GM12878 (cell line): ENCODE measurements around the gene NACA2. TPM values are rescaled to one million over a fixed set of nuclear protein-coding genes. Genes with fewer than 3 reads are reported as not detected.
A peak's percentile ranks its signal among the peaks of the same experiment; 100 is the strongest.
"Not testable (repeated sequence)": the region's sequence is repeated elsewhere in the genome, so short reads cannot be mapped to it uniquely, and the experiment has no call there.

Experiments
- ATAC-seq: fragments of 200-7000 bp; cut with Tn5 transposase; 3 replicates; pipeline ENCODE4 v1.9.1; 2020; ENCODE audit warnings: mild to moderate bottlenecking, moderate library complexity
- BruUV-seq: library from RNA; stranded (reverse); fragments of 400-500 nt; replicated peaks from 2 replicates; lab custom pipeline; 2021; lab: Mats Ljungman, UMichigan
- CTCF ChIA-PET: fragments of 300-600 bp; sonication (Branson Sonifier 250); formaldehyde crosslinking; extraction: SDS; loops from one replicate; lab custom pipeline; 2021; ENCODE audit warnings: inconsistent platforms; lab: Yijun Ruan, JAX
- POLR2A ChIA-PET: fragments of 350-600 bp; formaldehyde crosslinking; extraction: SDS; loops from one replicate; lab custom pipeline; 2021; ENCODE audit warnings: inconsistent platforms; lab: Charles Lee
- RAD21 ChIA-PET: fragments of 300-600 bp; sonication (Branson Sonifier 250); formaldehyde crosslinking; loops from one replicate; lab custom pipeline; 2023; ENCODE audit warnings: antibody characterized with exemption; ENCODE audit not compliant: unreplicated experiment; lab: Charles Lee
- SMC1A ChIA-PET: fragments of 300-600 bp; sonication (Branson Sonifier 250); formaldehyde crosslinking; loops from one replicate; lab custom pipeline; 2023; ENCODE audit not compliant: unreplicated experiment, uncharacterized antibody; lab: Charles Lee
- DNase-seq: peaks from one replicate; pipeline ENCODE4 v3.0.0-alpha.2; 2011; ENCODE audit warnings: low read depth, low spot score
- FAIRE-seq: peaks from 3 replicates; lab custom pipeline; 2011; peaks lifted over from hg19 to GRCh38; lab: Jason Lieb, UNC
- H2AFZ ChIP-seq: 2 replicates; pipeline ENCODE4 v1.6.0; 2011; ENCODE audit warnings: low read depth, low read length, control low read depth; ENCODE audit not compliant: control insufficient read depth
- H3K27ac ChIP-seq: 2 replicates; pipeline ENCODE4 v1.5.1; 2011; ENCODE audit warnings: control low read depth; ENCODE audit not compliant: control insufficient read depth, insufficient read depth
- H3K27me3 ChIP-seq, 2 experiments: replicated peaks in 1 of 2; 2 replicates each; pipeline versions ENCODE4 v1.6.0 to v1.6.1; 2011; ENCODE audit warnings: low read length in 1 of 2; ENCODE audit not compliant: control insufficient read depth in 2 of 2, insufficient read depth in 2 of 2
- H3K36me3 ChIP-seq, 2 experiments: 2 replicates each; pipeline ENCODE4 v1.5.1; 2011; ENCODE audit warnings: low read length in 1 of 2; ENCODE audit not compliant: control insufficient read depth in 2 of 2, insufficient read depth in 2 of 2
- H3K4me1 ChIP-seq: 2 replicates; pipeline ENCODE4 v1.6.1; 2011; ENCODE audit warnings: mild to moderate bottlenecking, low read length, moderate library complexity, mixed read lengths; ENCODE audit not compliant: control insufficient read depth, insufficient read depth
- H3K4me2 ChIP-seq: 2 replicates; pipeline ENCODE4 v1.6.0; 2011; ENCODE audit warnings: control low read depth; ENCODE audit not compliant: control insufficient read depth, insufficient read depth
- H3K4me3 ChIP-seq: fragments of 200-600 bp; sonication (generic); 2 replicates; pipeline ENCODE4 v1.5.1; 2016
- H3K79me2 ChIP-seq: 2 replicates; pipeline ENCODE4 v1.6.0; 2011; ENCODE audit warnings: low read length; ENCODE audit not compliant: control insufficient read depth, insufficient read depth
- H3K9ac ChIP-seq: 2 replicates; pipeline ENCODE4 v1.8.0; 2011; ENCODE audit warnings: low read length, control low read depth, mixed read lengths; ENCODE audit not compliant: control insufficient read depth, insufficient read depth
- H3K9me3 ChIP-seq: replicated peaks from 3 replicates; pipeline ENCODE4 v1.5.1; 2011; ENCODE audit warnings: mild to moderate bottlenecking, low read length; ENCODE audit not compliant: control insufficient read depth, insufficient read depth
- H4K20me1 ChIP-seq: 2 replicates; pipeline ENCODE4 v1.6.0; 2011; ENCODE audit not compliant: control insufficient read depth, insufficient read depth
- CHD4 ChIP-seq: fragments of 200-600 bp; sonication (generic); IDR thresholded peaks from 2 replicates; pipeline ENCODE4 v1.6.1; 2016; ENCODE audit warnings: mild to moderate bottlenecking
- CREB1 ChIP-seq: IDR thresholded peaks from 2 replicates; pipeline ENCODE4 v1.6.1; 2012; ENCODE audit warnings: low read depth, mild to moderate bottlenecking, inconsistent platforms
- GATAD2B ChIP-seq: fragments of 450-650 bp; conservative IDR thresholded peaks from 2 replicates; pipeline ENCODE4 v1.6.1; 2017; ENCODE audit warnings: low read depth, mild to moderate bottlenecking, moderate library complexity
- NFXL1 ChIP-seq: fragments of 450-650 bp; IDR thresholded peaks from 2 replicates; pipeline ENCODE4 v1.6.1; 2017; ENCODE audit warnings: antibody characterized with exemption, mild to moderate bottlenecking, borderline replicate concordance
- POLR2AphosphoS2 ChIP-seq: IDR thresholded peaks from 2 replicates; pipeline ENCODE4 v1.6.1; 2011; ENCODE audit warnings: low read depth, mild to moderate bottlenecking, low read length, improper control_type of control experiment, moderate library complexity
- ZBTB40 ChIP-seq: fragments of 450-650 bp; IDR thresholded peaks from 2 replicates; pipeline ENCODE4 v1.6.1; 2016; ENCODE audit warnings: mild to moderate bottlenecking, moderate library complexity, borderline replicate concordance
- WGBS: methylation state at CpG from one replicate; pipeline ENCODE4 v1.1.6; 2016; ENCODE audit warnings: low lambda C conversion rate; ENCODE audit not compliant: insufficient replicate concordance, insufficient coverage; ENCODE audit errors: missing lambda C conversion rate; 5-methylcytosine and 5-hydroxymethylcytosine counted together
- in situ Hi-C: fragments of 300-500 bp; cut with MboI; formaldehyde crosslinking; loops from 9 replicates; pipeline ENCODE4 v1.14.3; 2018; ENCODE audit warnings: mixed read lengths
- intact Hi-C: fragments of 100-400 bp; cut with micrococcal nuclease; formaldehyde crosslinking; loops from one replicate; pipeline ENCODE4 v1.14.2; 2022; ENCODE audit not compliant: unreplicated experiment
- polyA plus RNA-seq, 11 experiments: library from polyadenylated mRNA; depleted of rRNA in 4 of 11; unstranded in 6 of 11; stranded (reverse) in 5 of 11; fragments of >200 nt; fragmentation: Nextera tagmentation in 4 of 11; fragmentation: Illumina TruSeq in 1 of 11; extraction: Ambion mirVana in 4 of 11; extraction: Trizol in 1 of 11; gene quantifications; 1 replicate in 1 of 11; 2 replicates in 10 of 11; pipeline versions ENCODE4 v1.2.1 to v1.2.3, GENCODE V29; 2011 to 2016; ENCODE audit warnings: inconsistent platforms in 2 of 11, missing spikeins in 2 of 11, low read depth in 1 of 11
- total RNA-seq, 4 experiments: library from RNA; depleted of rRNA in 3 of 4; stranded (reverse); fragments of >200 nt in 3 of 4; fragmentation: Illumina TruSeq in 1 of 4; extraction: Trizol in 1 of 4; gene quantifications; 2 replicates each; pipeline versions ENCODE4 v1.2.1 to v1.2.3, GENCODE V29; 2013 to 2021

Gene NACA2
- total and polyA plus RNA-seq, 10 of the 15 experiments (the other 5 are each of a cell fraction or from before 2014, with no cell fraction given): 0.16 to 0.68 (median 0.36) TPM; not detected in 4

GRCh38 chr17:61587242-61587641 lies 3.8 kb downstream of the NACA2 start:
- H3K9ac ChIP-seq: no peak overlapping the region
- POLR2A ChIA-PET: no interaction called here
- H3K4me3 ChIP-seq: no peak overlapping the region
- no peaks in the 10 kb centered on the region for H3K27me3 ChIP-seq
- SMC1A ChIA-PET: no interaction called here
- no peak for ATAC-seq
- no peaks in the 10 kb centered on the region for H3K79me2 ChIP-seq
- BruUV-seq: no TSS peak
- WGBS: 19% methylated on average over 1 of the region's 1 CpG
- H2AFZ ChIP-seq: no peak overlapping the region
- no peaks in the 10 kb centered on the region for H4K20me1 ChIP-seq
- RAD21 ChIA-PET: no interaction called here
- no peak for DNase-seq
- H3K36me3 ChIP-seq: no peaks in the 10 kb centered on the region
- CTCF ChIA-PET: no interaction called here
- in situ Hi-C loops (no loop called here), intact Hi-C loops (no loop called here)
- no peak overlapping the region for H3K27ac ChIP-seq
- H3K4me1 ChIP-seq: no peaks in the 10 kb centered on the region
- FAIRE-seq: no peak
- no peak overlapping the region for H3K4me2 ChIP-seq
- H3K9me3 ChIP-seq: no peaks in the 10 kb centered on the region
- no peak for TF ChIP-seq GATAD2B
- no peak for TF ChIP-seq CREB1
- TF ChIP-seq POLR2AphosphoS2: no peak
- no peak for TF ChIP-seq CHD4
- peak; percentile 65; the same call in 1 of the 2 replicates for TF ChIP-seq NFXL1
- no peak for TF ChIP-seq ZBTB40

GRCh38 chr17:61586622-61587021 lies 4.4 kb downstream of the NACA2 start:
- H3K9me3 ChIP-seq, H3K9ac ChIP-seq, FAIRE-seq, H3K27me3 ChIP-seq, ATAC-seq, H3K27ac ChIP-seq, intact Hi-C loops, H4K20me1 ChIP-seq, H2AFZ ChIP-seq, CTCF ChIA-PET, DNase-seq, in situ Hi-C loops, H3K79me2 ChIP-seq, H3K4me1 ChIP-seq, RAD21 ChIA-PET, H3K4me2 ChIP-seq, H3K36me3 ChIP-seq, H3K4me3 ChIP-seq, BruUV-seq: not testable (repeated sequence)
- POLR2A ChIA-PET: interaction anchor here (0.6 kb wide), 1 partner anchor 14 kb away, joined by 3 read pairs; no protein-coding TSS in a partner anchor
- SMC1A ChIA-PET: interaction anchor here (0.6 to 1.5 kb wide), 2 partner anchors 263 to 523 kb away, joined by 3 to 4 read pairs; no protein-coding TSS in a partner anchor
- WGBS: 0% methylated on average over 2 of the region's 3 CpGs
